ENCODE data around the gene IGIP.
A peak's percentile ranks its signal among the peaks of the same experiment; 100 is the strongest.

IGIP gene

GRCh38 chr5:140168371-140168770, 42.6 kb downstream of the IGIP start:
- no peak for DNase-seq

GRCh38 chr5:140169410-140169809, 43.7 kb downstream of the IGIP start:
- no peak for DNase-seq

GRCh38 chr5:140172483-140172882, 46.7 kb downstream of the IGIP start:
- DNase-seq, result no peak

- DNase-seq, result no peak
Observed at GRCh38 chr5:140174014-140174413, 48.3 kb downstream of the IGIP start.

GRCh38 chr5:140174465-140175366, 49.0 kb downstream of the IGIP start, which contains the start of gene CYSTM1:
Gene CYSTM1, plus strand, starts transcription at chr5:140175188. Its CDS starts 19,278 bp downstream, at chr5:140194466.
- peak; percentile 96 to 99 for DNase-seq

- DNase-seq, result peak; percentile 54 to 83
Observed at GRCh38 chr5:140175367-140176030, 49.8 kb downstream of the IGIP start.

- DNase-seq, result no peak
Observed at GRCh38 chr5:140176031-140176387, 50.3 kb downstream of the IGIP start.

GRCh38 chr5:140178086-140178410, 52.3 kb downstream of the IGIP start:
- DNase-seq, result no peak

- no peak for DNase-seq
Observed at GRCh38 chr5:140178482-140179116, 52.9 kb downstream of the IGIP start.
